Keratinocyte (primary cell): ENCODE results near the gene TASOR. TPM values are rescaled to one million over a fixed set of nuclear protein-coding genes. Genes with fewer than 3 reads are reported as not detected.

ENCODE experiments used
- DNase-seq: peaks from one replicate; pipeline ENCODE4 v3.0.0-alpha.2; 2011; ENCODE audit warnings: low read depth, missing footprints, low spot score
- FAIRE-seq: peaks from 2 replicates; lab custom pipeline; 2011; peaks lifted over from hg19 to GRCh38; lab: Jason Lieb, UNC
- H2AFZ ChIP-seq: 2 replicates; pipeline ENCODE4 v1.6.0; 2012; ENCODE audit warnings: low read length, control low read depth, inconsistent platforms; ENCODE audit not compliant: control insufficient read depth
- H3K27ac ChIP-seq: 2 replicates; pipeline ENCODE4 v1.5.1; 2011; ENCODE audit warnings: low read length; ENCODE audit not compliant: control insufficient read depth, insufficient read depth
- H3K27me3 ChIP-seq: 3 replicates; pipeline ENCODE4 v1.6.0; 2011; ENCODE audit warnings: low read length; ENCODE audit not compliant: control insufficient read depth, insufficient read depth; ENCODE audit errors: extremely low read depth
- H3K36me3 ChIP-seq, 2 experiments: 2 replicates in 1 of 2; 3 replicates in 1 of 2; pipeline ENCODE4 v1.5.1; 2011; ENCODE audit warnings: low read length in 2 of 2, mild to moderate bottlenecking in 1 of 2; ENCODE audit not compliant: control insufficient read depth in 2 of 2, insufficient read depth in 2 of 2; ENCODE audit errors: extremely low read depth in 1 of 2
- H3K4me1 ChIP-seq: 3 replicates; pipeline ENCODE4 v1.5.1; 2011; ENCODE audit warnings: low read length; ENCODE audit not compliant: control insufficient read depth, insufficient read depth; ENCODE audit errors: extremely low read depth
- H3K4me2 ChIP-seq: 3 replicates; pipeline ENCODE4 v1.6.0; 2011; ENCODE audit warnings: low read depth, low read length; ENCODE audit not compliant: control insufficient read depth, insufficient read depth; ENCODE audit errors: extremely low read depth
- H3K4me3 ChIP-seq, 3 experiments: fragments of 200-600 bp in 1 of 3; sonication (generic) in 1 of 3; 2 replicates in 2 of 3; 3 replicates in 1 of 3; pipeline ENCODE4 v1.5.1; 2011 to 2016; ENCODE audit warnings: low read length in 3 of 3, mild to moderate bottlenecking in 3 of 3, control low read depth in 2 of 3, inconsistent platforms in 1 of 3, low read depth in 1 of 3, mixed read lengths in 1 of 3, mixed run types in 1 of 3, moderate library complexity in 1 of 3; ENCODE audit not compliant: control insufficient read depth in 2 of 3, insufficient read depth in 2 of 3; ENCODE audit errors: extremely low read depth in 1 of 3
- H3K79me2 ChIP-seq: 2 replicates; pipeline ENCODE4 v1.6.0; 2012; ENCODE audit warnings: low read length; ENCODE audit not compliant: control insufficient read depth, insufficient read depth
- H3K9ac ChIP-seq: 3 replicates; pipeline ENCODE4 v1.6.0; 2011; ENCODE audit warnings: low read length; ENCODE audit not compliant: control insufficient read depth, insufficient read depth; ENCODE audit errors: extremely low read depth
- H3K9me1 ChIP-seq: 3 replicates; pipeline ENCODE4 v1.6.0; 2011; ENCODE audit warnings: low read length; ENCODE audit not compliant: control insufficient read depth, insufficient read depth; ENCODE audit errors: extremely low read depth
- H3K9me3 ChIP-seq: 2 replicates; pipeline ENCODE4 v1.5.1; 2012; ENCODE audit warnings: low read depth, low read length; ENCODE audit not compliant: control insufficient read depth
- H4K20me1 ChIP-seq: 3 replicates; pipeline ENCODE4 v1.6.0; 2011; ENCODE audit warnings: low read length; ENCODE audit not compliant: control insufficient read depth, insufficient read depth; ENCODE audit errors: extremely low read depth
- EZH2 ChIP-seq: IDR thresholded peaks from one replicate; pipeline ENCODE4 v1.6.1; 2012; ENCODE audit warnings: inconsistent platforms, mild to moderate bottlenecking, low read length, moderate library complexity
- dilution Hi-C: fragments of 300-500 bp; cut with MboI; formaldehyde crosslinking; loops from one replicate; pipeline ENCODE4 v1.7.0; 2020; ENCODE audit warnings: low sequenced_read_pairs; ENCODE audit not compliant: extremely low pct_ligation_motif_present
- polyA plus RNA-seq, 5 experiments: library from polyadenylated mRNA; depleted of rRNA in 3 of 5; stranded (reverse) in 3 of 5; stranded (forward) in 1 of 5; unstranded in 1 of 5; fragments of >200 nt; gene quantifications; 1 replicate in 1 of 5; 2 replicates in 3 of 5; 3 replicates in 1 of 5; pipeline versions ENCODE4 v1.2.1 to v1.2.3, GENCODE V29; 2011 to 2012; ENCODE audit warnings: missing spikeins in 2 of 5, low read depth in 1 of 5, low replicate concordance in 1 of 5
- TF ChIP-seq, protein P1 (sequence below), 3 experiments: IDR thresholded peaks in 1 of 3; conservative IDR thresholded peaks in 1 of 3; optimal IDR thresholded peaks in 1 of 3; 2 replicates in 2 of 3; 3 replicates in 1 of 3; pipeline versions ENCODE3 to v1.5.1; 2011; ENCODE audit warnings: low read length in 3 of 3, mild to moderate bottlenecking in 3 of 3, moderate library complexity in 2 of 3, control low read depth in 1 of 3, inconsistent platforms in 1 of 3; ENCODE audit not compliant: insufficient read depth in 2 of 3; ENCODE audit errors: extremely low read depth in 1 of 3

The TASOR gene
- polyA plus RNA-seq, 1 donor (not counting 4 experiments of a cell fraction or from before 2014, with no cell fraction given) = 38.6 TPM

DNA sequence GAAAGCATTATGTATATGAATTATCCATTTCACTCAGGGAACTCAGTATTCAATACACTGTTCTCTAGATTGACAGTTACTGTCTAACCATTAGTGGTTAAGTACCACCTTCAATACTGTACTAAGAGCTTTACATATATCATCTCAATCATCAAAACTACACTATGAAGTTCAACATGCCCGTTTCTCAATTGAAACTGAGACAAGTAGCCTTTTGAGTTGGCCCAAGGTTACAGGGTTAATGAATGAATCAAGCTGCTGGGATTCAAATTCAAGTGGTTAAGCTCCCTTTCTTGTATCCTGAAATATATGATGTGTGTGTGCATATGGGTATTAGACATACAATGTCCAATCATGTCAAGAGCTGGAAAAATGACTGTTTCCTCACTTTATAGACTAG lies 5.8 kb downstream of the TASOR start:
- Histone ChIP-seq H4K20me1 (no peaks in the 10 kb centered on the region), H3K27me3 (no peaks in the 10 kb centered on the region), H3K36me3 (peaks cover 4 to 11% of the 10 kb centered on the region in 2 experiments), H2AFZ (no peak overlapping the region), H3K9me1 (no peaks in the 10 kb centered on the region), H3K79me2 (peaks cover 48% of the 10 kb centered on the region), H3K4me1 (peaks cover 12% of the 10 kb centered on the region), H3K27ac (no peak overlapping the region), H3K9ac (no peak overlapping the region), H3K9me3 (no peaks in the 10 kb centered on the region), H3K4me3 (no peak overlapping the region), H3K4me2 (no peak overlapping the region)
- dilution Hi-C loops = no loop called here
- DNase-seq = no peak
- peak; percentile 62 for FAIRE-seq
- TF ChIP-seq, protein P1, sequence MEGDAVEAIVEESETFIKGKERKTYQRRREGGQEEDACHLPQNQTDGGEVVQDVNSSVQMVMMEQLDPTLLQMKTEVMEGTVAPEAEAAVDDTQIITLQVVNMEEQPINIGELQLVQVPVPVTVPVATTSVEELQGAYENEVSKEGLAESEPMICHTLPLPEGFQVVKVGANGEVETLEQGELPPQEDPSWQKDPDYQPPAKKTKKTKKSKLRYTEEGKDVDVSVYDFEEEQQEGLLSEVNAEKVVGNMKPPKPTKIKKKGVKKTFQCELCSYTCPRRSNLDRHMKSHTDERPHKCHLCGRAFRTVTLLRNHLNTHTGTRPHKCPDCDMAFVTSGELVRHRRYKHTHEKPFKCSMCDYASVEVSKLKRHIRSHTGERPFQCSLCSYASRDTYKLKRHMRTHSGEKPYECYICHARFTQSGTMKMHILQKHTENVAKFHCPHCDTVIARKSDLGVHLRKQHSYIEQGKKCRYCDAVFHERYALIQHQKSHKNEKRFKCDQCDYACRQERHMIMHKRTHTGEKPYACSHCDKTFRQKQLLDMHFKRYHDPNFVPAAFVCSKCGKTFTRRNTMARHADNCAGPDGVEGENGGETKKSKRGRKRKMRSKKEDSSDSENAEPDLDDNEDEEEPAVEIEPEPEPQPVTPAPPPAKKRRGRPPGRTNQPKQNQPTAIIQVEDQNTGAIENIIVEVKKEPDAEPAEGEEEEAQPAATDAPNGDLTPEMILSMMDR (optimal IDR thresholded peaks at IDR 0.05 in 1 of 3, IDR thresholded peaks at IDR 0.05 in 1 of 3, conservative IDR thresholded peaks at IDR 0.05 in 1 of 3; ENCODE audit: extremely low read depth in 1 of 3, insufficient read depth in 2 of 3, low read length in 3 of 3) = no peak
- TF ChIP-seq EZH2 = no peak

DNA sequence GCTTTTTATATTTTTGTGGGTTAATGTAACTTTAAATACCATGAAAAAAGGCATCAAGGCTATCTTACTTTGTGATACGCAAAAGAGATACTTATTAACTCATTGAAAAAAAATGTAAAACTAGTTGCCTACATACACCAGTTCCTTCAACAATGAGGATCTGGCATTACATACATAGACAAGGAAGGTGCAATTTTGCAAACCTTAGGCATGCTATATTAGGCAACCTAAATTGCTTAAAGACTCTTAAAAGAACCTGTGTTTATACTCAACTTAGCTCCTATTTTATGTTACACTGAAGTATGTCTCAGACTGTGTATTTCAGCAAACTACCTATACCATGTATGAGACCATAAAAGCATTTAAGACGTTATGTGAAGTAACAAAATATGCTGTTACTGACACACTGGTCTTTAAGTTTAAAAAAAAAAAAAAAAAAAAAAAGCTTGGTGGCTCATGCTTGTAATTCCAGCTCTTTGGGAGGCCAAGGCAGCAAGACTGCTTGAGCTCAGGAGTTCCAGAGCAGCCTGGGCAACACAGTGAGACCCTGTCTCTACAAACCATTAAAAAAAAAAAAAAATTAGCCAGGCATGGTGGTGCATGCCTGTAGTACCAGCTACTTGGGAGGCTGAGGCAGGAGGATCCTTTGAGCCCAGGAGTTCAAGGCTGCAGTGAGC lies 9.1 kb downstream of the TASOR start:
- Histone ChIP-seq H3K27me3 (no peaks in the 10 kb centered on the region), H3K9me3 (no peaks in the 10 kb centered on the region), H3K9me1 (no peaks in the 10 kb centered on the region), H3K36me3 (peaks cover 6 to 17% of the 10 kb centered on the region in 2 experiments), H3K4me2 (no peak overlapping the region), H2AFZ (no peak overlapping the region), H3K9ac (no peak overlapping the region), H4K20me1 (no peaks in the 10 kb centered on the region), H3K4me1 (no peaks in the 10 kb centered on the region), H3K27ac (no peak overlapping the region), H3K79me2 (peaks cover 18% of the 10 kb centered on the region), H3K4me3 (no peak overlapping the region)
- FAIRE-seq (peak; percentile 5), DNase-seq (no peak)
- dilution Hi-C loops = no loop called here
- TF ChIP-seq, protein P1 (optimal IDR thresholded peaks at IDR 0.05 in 1 of 3, IDR thresholded peaks at IDR 0.05 in 1 of 3, conservative IDR thresholded peaks at IDR 0.05 in 1 of 3; ENCODE audit: extremely low read depth in 1 of 3, insufficient read depth in 2 of 3, low read length in 3 of 3) = no peak
- no peak for TF ChIP-seq EZH2
